K562 (cell line): ENCODE measurements around the gene SYDE1. TPM values are rescaled to one million over a fixed set of nuclear protein-coding genes. Genes with fewer than 3 reads are reported as not detected.

Experiments
- ATAC-seq: fragments of 200-7000 bp; cut with Tn5 transposase; 3 replicates; pipeline ENCODE4 v1.9.1; 2020; ENCODE audit warnings: moderate library complexity
- BruUV-seq: library from RNA; stranded (reverse); fragments of 400-500 nt; replicated peaks from 2 replicates; lab custom pipeline; 2021; lab: Mats Ljungman, UMichigan
- CTCF ChIA-PET: fragments of 300-600 bp; formaldehyde crosslinking; extraction: SDS; loops from one replicate; lab custom pipeline; 2021; ENCODE audit warnings: low intra/inter-chr PET ratio; lab: Yijun Ruan, JAX
- POLR2A ChIA-PET: fragments of 300-600, 350-650 bp; sonication (Branson Sonifier 250); formaldehyde crosslinking; extraction: SDS; loops from one replicate; lab custom pipeline; 2021; ENCODE audit warnings: antibody characterized with exemption, inconsistent platforms; lab: Yijun Ruan, JAX
- DNase-seq, 4 experiments: peaks; one replicate each; pipeline versions ENCODE4 v3.0.0 to v3.0.0-alpha.2; 2011 to 2018; ENCODE audit warnings: low spot score in 3 of 4, mixed read lengths in 3 of 4; ENCODE audit errors: extremely low read depth in 1 of 4
- FAIRE-seq: peaks from 2 replicates; lab custom pipeline; 2011; peaks lifted over from hg19 to GRCh38; lab: Jason Lieb, UNC
- H2AFZ ChIP-seq: 2 replicates; pipeline ENCODE4 v1.6.0; 2011; ENCODE audit warnings: low read depth, low read length, control low read depth, inconsistent platforms
- H3K27ac ChIP-seq: fragments of 200-600 bp; 3 replicates; pipeline ENCODE4 v1.8.0; 2011; ENCODE audit warnings: low read depth, mild to moderate bottlenecking, control low read depth, inconsistent platforms, low read length, moderate library complexity, mixed read lengths; ENCODE audit errors: extremely low read depth
- H3K27me3 ChIP-seq, 2 experiments: fragments of 300-600 bp in 1 of 2; 2 replicates in 1 of 2; 3 replicates in 1 of 2; pipeline versions ENCODE4 v1.6.0 to v1.8.0; 2011; ENCODE audit warnings: inconsistent platforms in 2 of 2, low read length in 2 of 2, mild to moderate bottlenecking in 1 of 2, mixed read lengths in 1 of 2, moderate library complexity in 1 of 2; ENCODE audit not compliant: control insufficient read depth in 2 of 2, insufficient read depth in 2 of 2
- H3K36me3 ChIP-seq: fragments of 300-600 bp; 3 replicates; pipeline ENCODE4 v1.8.0; 2011; ENCODE audit warnings: mild to moderate bottlenecking, low read length, inconsistent platforms; ENCODE audit not compliant: control insufficient read depth, insufficient read depth
- H3K4me1 ChIP-seq, 2 experiments: fragments of 200-600 bp in 1 of 2; replicated peaks in 1 of 2; 2 replicates in 1 of 2; 3 replicates in 1 of 2; pipeline versions ENCODE4 v1.5.1 to v1.8.0; 2011; ENCODE audit warnings: inconsistent platforms in 2 of 2, low read length in 2 of 2, mild to moderate bottlenecking in 1 of 2, mixed read lengths in 1 of 2, moderate library complexity in 1 of 2; ENCODE audit not compliant: control insufficient read depth in 2 of 2, insufficient read depth in 2 of 2
- H3K4me2 ChIP-seq: 2 replicates; pipeline ENCODE4 v1.6.1; 2011; ENCODE audit warnings: low read length, control low read depth, inconsistent platforms, mixed read lengths; ENCODE audit not compliant: insufficient read depth
- H3K4me3 ChIP-seq: fragments of 200-600 bp; sonication (generic), shearing (Covaris generic); 2 replicates; pipeline ENCODE4 v1.5.1; 2016; ENCODE audit warnings: control low read depth, inconsistent platforms
- H3K79me2 ChIP-seq: fragments of 200-600 bp; 3 replicates; pipeline ENCODE4 v1.8.0; 2011; ENCODE audit warnings: low read length, inconsistent platforms; ENCODE audit not compliant: control insufficient read depth, insufficient read depth
- H3K9ac ChIP-seq, 2 experiments: 2 replicates each; pipeline versions ENCODE4 v1.6.0 to v1.6.1; 2011; ENCODE audit warnings: low read depth in 2 of 2, low read length in 2 of 2, control low read depth in 1 of 2, inconsistent platforms in 1 of 2, mild to moderate bottlenecking in 1 of 2, mixed read lengths in 1 of 2; ENCODE audit not compliant: insufficient read depth in 1 of 2
- H3K9me1 ChIP-seq: one replicate; pipeline ENCODE4 v1.6.0; 2011; ENCODE audit warnings: inconsistent platforms, mild to moderate bottlenecking, low read length, moderate library complexity; ENCODE audit not compliant: control insufficient read depth, insufficient read depth
- H3K9me3 ChIP-seq: replicated peaks from 2 replicates; pipeline ENCODE4 v1.5.1; 2011; ENCODE audit warnings: low read depth, low read length, inconsistent platforms; ENCODE audit not compliant: control insufficient read depth, insufficient read depth
- H4K20me1 ChIP-seq: replicated peaks from 2 replicates; pipeline ENCODE4 v1.6.1; 2011; ENCODE audit warnings: low read length, inconsistent platforms, mixed read lengths; ENCODE audit not compliant: control insufficient read depth, insufficient read depth
- CSDE1 ChIP-seq, 2 experiments: fragments of 450-650 bp; IDR thresholded peaks; 2 replicates each; pipeline ENCODE4 v1.6.1; 2016; ENCODE audit warnings: mild to moderate bottlenecking in 1 of 2
- CTCF ChIP-seq, 3 experiments: IDR thresholded peaks in 2 of 3; conservative IDR thresholded peaks in 1 of 3; 2 replicates each; pipeline ENCODE4 v1.5.1; 2011 to 2012; ENCODE audit warnings: low read length in 3 of 3, mild to moderate bottlenecking in 3 of 3, control low read depth in 2 of 3, improper control_type of control experiment in 1 of 3, inconsistent platforms in 1 of 3, low read depth in 1 of 3, mixed read lengths in 1 of 3, moderate library complexity in 1 of 3; ENCODE audit not compliant: insufficient read depth in 2 of 3
- FOXJ3 ChIP-seq: sonication (generic); formaldehyde crosslinking; IDR thresholded peaks from 2 replicates; pipeline ENCODE4 v1.4.0; 2020; ENCODE audit warnings: mild to moderate bottlenecking, missing genetic modification reagents
- REST ChIP-seq, 2 experiments: fragments of 450-650 bp; formaldehyde crosslinking in 1 of 2; IDR thresholded peaks; 2 replicates each; pipeline versions ENCODE4 v1.4.0 to v1.6.1; 2014 to 2020; ENCODE audit warnings: mild to moderate bottlenecking in 2 of 2, borderline replicate concordance in 1 of 2, low read depth in 1 of 2
- SMC3 ChIP-seq: conservative IDR thresholded peaks from 2 replicates; pipeline ENCODE4 v1.6.1; 2011; ENCODE audit warnings: low read depth, low read length, improper control_type of control experiment; ENCODE audit not compliant: insufficient read depth
- STAG1 ChIP-seq: sonication (generic); formaldehyde crosslinking; IDR thresholded peaks from 2 replicates; pipeline ENCODE4 v1.5.0; 2020; ENCODE audit warnings: missing genetic modification reagents, borderline replicate concordance
- VEZF1 ChIP-seq: fragments of 200-800 bp; sonication (Bioruptor generic); IDR thresholded peaks from 2 replicates; pipeline ENCODE4 v1.6.1; 2017; ENCODE audit warnings: missing genetic modification characterization, missing compliant biosample characterization
- WGBS: fragments of 100-300 bp; shearing (Covaris generic); methylation state at CpG from one replicate; pipeline ENCODE4 v1.1.6; 2016; ENCODE audit warnings: low coverage, mixed read lengths; ENCODE audit not compliant: insufficient coverage; ENCODE audit errors: missing lambda C conversion rate; 5-methylcytosine and 5-hydroxymethylcytosine counted together
- in situ Hi-C: fragments of 300-500 bp; cut with MboI; formaldehyde crosslinking; loops from 4 replicates; pipeline ENCODE4 v1.15.0; 2018; ENCODE audit warnings: inconsistent platforms, mixed read lengths
- intact Hi-C: fragments of 100-400 bp; cut with micrococcal nuclease; formaldehyde crosslinking; loops from 2 replicates; pipeline ENCODE4 v1.14.2; 2022
- polyA plus RNA-seq, 8 experiments: library from polyadenylated mRNA; depleted of rRNA in 4 of 8; stranded (reverse) in 5 of 8; unstranded in 3 of 8; fragments of >200 nt; fragmentation: Nextera tagmentation in 2 of 8; fragmentation: Illumina TruSeq in 1 of 8; extraction: Ambion mirVana in 2 of 8; extraction: Trizol in 1 of 8; gene quantifications; 2 replicates each; pipeline versions ENCODE4 v1.2.1 to v1.2.3, GENCODE V29; 2011 to 2014; ENCODE audit warnings: inconsistent platforms in 1 of 8, missing spikeins in 1 of 8
- total RNA-seq, 7 experiments: library from RNA; depleted of rRNA in 6 of 7; stranded (reverse); fragments of >200 nt in 6 of 7; fragmentation: Illumina TruSeq in 2 of 7; extraction: Trizol in 2 of 7; gene quantifications; 2 replicates each; pipeline versions ENCODE4 v1.2.1 to v1.2.3, GENCODE V29; 2011 to 2021; ENCODE audit warnings: low replicate concordance in 1 of 7

Gene SYDE1
- total and polyA plus RNA-seq, 9 of the 15 experiments (the other 6 are each of a cell fraction or from before 2014, with no cell fraction given), result 0.04 TPM; not detected in 8

- Histone ChIP-seq H3K9me1 (no peaks in the 10 kb centered on the region), H3K36me3 (no peaks in the 10 kb centered on the region), H3K4me1 (peaks cover 0 to 11% of the 10 kb centered on the region in 2 experiments; a peak in 2 of 5 replicates), H3K4me2 (no peak overlapping the region), H3K79me2 (no peaks in the 10 kb centered on the region), H3K9ac (no peak overlapping the region), H3K27me3 (no peaks in the 10 kb centered on the region; a peak in 1 of 5 replicates), H4K20me1 (no peaks in the 10 kb centered on the region), H2AFZ (no peak overlapping the region), H3K9me3 (peaks cover 9% of the 10 kb centered on the region), H3K4me3 (no peak overlapping the region), H3K27ac (no peak overlapping the region)
- POLR2A ChIA-PET, result interaction anchor here (0.9 kb wide), 1 partner anchor 394 kb away, joined by 3 read pairs; no protein-coding TSS in a partner anchor
- FAIRE-seq (peak; percentile 82), ATAC-seq (peak; percentile 95), DNase-seq (peak; percentile 53 to 74 (median 64))
- no TSS peak for BruUV-seq
- 20% methylated on average over 26 of the region's 42 CpGs for WGBS
- intact Hi-C loops, result no loop called here
- in situ Hi-C loops, result no loop called here
- CTCF ChIA-PET, result interaction anchor here (0.6 to 1.5 kb wide), 3 partner anchors 17 to 395 kb away, joined by 3 to 9 read pairs (median 4); no protein-coding TSS in a partner anchor
- peak; percentile 59; the same call in 1 of the 2 replicates for TF ChIP-seq SMC3
- TF ChIP-seq FOXJ3 (CRISPR knock-in tag), result no peak
- TF ChIP-seq STAG1, result peak; percentile 43; the same call in 1 of the 2 replicates
- TF ChIP-seq CSDE1 (IDR thresholded peaks at IDR 0.05), result no peak
- peak; percentile 71 to 82 (median 76) for TF ChIP-seq CTCF (IDR thresholded peaks at IDR 0.05 in 2 of 3, conservative IDR thresholded peaks at IDR 0.05 in 1 of 3; ENCODE audit: insufficient read depth in 2 of 3, low read depth in 1 of 3, low read length in 3 of 3)
- 0 out of 2 replicates have a peak, but pooled peaks have one; percentile 11 for TF ChIP-seq VEZF1
- TF ChIP-seq REST (IDR thresholded peaks at IDR 0.05; ENCODE audit: borderline replicate concordance), result peak; percentile 43; the same call in 1 of the 2 replicates
- no peak for TF ChIP-seq REST (CRISPR knock-in tag; IDR thresholded peaks at IDR 0.05; ENCODE audit: low read depth)
Measured at GRCh38 chr19:15161028-15161984, 54.1 kb downstream of the SYDE1 start.
